HG03520 (cell line): ENCODE measurements around the gene TMEM88.

Experiments
- ATAC-seq: cut with Tn5 transposase; IDR thresholded peaks from one replicate; pipeline ENCODE4 v1.9.1; 2021; ENCODE audit warnings: mild to moderate bottlenecking, moderate library complexity; ENCODE audit not compliant: unreplicated experiment

Gene TMEM88

DNA sequence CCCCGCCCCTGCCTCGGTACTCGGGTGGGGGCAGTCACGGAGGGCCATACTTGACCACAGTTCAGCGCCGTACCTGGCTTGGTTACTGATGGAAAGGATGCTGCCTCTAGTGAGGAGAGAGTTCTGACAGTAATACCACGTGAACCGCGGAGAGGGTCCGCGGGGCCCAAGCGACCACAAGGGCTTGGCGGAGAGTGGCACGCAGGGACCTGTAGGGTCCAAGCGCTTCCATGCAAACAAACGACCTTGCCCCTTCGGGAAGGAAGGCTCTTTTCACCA lies 11.7 kb upstream of the TMEM88 start:
- no peak for ATAC-seq

DNA sequence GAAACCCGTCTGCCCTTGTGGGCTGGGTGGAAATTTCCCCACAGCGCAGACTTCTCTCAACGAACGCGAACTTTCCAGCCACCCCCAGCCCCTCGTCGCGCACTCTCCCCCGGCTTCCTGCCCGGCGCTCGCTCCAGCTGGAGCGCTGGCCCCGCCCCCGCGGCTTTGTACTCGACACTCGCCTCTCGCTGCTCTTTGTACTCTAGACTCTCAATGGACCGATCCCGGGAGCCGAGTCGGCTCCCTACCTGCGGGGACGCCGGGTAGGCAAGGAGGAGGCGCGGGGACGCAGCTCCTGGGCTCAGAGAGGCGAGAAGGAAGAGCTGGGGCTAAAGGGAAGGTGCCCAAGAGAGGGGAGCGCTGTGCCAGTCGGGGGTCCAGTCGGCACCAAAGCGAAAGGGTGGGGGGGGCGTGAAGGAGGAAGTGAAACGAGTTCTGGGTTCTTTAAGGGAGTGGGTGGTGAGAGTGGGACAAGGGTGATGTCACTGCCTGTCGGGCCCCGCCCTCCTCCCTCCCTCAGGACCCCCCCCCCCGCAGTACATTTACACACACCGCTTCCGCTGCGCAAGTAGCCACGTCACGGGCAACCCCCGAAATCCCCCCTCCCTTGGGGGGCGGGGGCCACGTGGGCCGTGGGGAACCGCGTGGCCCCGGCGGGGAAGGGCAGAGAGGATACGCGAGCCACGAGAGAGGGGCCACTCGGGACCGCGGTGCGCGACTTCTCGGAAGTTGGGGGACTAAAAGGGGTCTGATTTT lies 11.2 kb upstream of the TMEM88 start:
- no peak for ATAC-seq

DNA sequence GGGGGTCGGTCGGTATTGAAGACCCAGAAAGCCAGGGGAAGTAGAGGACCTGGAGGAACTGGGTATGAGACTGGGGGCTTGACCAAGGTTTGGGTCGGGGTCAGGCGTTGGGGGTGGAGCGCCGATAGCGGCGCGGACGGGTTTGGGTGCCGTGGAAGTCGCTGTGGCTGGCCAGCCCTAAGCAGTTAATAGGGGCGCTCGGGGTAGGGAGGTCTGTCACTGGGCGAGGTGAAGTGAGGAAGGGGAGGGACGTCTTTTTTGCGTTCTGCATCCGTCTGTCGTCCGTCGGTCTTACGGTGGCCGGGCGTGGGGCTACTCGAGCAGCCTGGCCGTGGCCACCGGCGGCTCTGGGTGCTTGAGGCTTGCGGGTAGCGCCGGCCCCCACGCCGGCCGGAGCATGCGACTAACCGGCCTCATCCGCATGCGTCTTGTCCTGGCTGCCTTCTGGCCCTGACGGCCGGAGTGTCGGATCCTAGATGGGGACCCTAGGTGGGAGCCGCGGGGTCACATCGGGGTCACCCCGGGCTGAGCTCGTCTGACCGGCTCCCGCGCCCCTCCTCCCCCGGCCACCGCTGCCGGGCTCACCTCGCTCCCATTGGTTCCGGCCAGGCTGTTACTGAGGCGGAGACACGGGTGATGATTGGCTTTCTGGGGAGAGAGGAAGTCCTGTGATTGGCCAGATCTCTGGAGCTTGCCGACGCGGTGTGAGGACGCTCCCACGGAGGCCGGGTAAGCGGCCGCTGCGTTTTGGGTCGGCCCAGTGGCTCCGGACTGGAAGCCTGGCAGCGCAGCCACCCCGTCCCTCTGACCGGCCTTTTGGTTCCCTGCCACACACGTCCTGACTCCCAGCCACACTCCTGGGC lies 10.3 kb upstream of the TMEM88 start:
- ATAC-seq = peak; percentile 43

DNA sequence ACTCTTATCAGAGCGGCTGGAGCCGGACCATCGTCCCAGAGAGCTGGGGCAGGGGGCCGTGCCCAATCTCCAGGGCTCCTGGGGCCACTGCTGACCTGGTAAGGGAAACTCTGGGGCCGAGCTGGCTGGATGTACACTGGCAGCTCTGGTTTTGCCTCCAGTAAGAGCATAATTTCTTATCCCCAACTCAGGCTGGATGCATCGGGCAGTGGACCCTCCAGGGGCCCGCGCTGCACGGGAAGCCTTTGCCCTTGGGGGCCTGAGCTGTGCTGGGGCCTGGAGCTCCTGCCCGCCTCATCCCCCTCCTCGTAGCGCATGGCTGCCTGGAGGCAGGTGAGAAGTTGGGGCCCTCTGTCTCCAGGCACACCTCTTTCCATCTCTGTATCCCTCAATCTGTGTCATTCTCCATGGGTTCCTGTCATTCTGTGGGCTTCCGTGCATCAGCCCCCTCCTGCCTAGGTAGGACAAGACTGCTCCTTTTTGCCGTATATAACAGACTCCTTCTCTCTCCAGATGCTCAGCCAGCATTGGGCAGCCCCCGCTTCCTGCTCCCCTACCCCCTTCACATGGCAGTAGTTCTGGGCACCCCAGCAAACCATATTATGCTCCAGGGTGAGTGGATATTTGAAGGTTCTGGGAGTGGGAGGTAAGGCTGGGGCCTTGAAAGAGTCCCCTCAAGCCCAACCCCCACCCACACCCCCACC lies 9.4 kb upstream of the TMEM88 start:
- no peak for ATAC-seq

DNA sequence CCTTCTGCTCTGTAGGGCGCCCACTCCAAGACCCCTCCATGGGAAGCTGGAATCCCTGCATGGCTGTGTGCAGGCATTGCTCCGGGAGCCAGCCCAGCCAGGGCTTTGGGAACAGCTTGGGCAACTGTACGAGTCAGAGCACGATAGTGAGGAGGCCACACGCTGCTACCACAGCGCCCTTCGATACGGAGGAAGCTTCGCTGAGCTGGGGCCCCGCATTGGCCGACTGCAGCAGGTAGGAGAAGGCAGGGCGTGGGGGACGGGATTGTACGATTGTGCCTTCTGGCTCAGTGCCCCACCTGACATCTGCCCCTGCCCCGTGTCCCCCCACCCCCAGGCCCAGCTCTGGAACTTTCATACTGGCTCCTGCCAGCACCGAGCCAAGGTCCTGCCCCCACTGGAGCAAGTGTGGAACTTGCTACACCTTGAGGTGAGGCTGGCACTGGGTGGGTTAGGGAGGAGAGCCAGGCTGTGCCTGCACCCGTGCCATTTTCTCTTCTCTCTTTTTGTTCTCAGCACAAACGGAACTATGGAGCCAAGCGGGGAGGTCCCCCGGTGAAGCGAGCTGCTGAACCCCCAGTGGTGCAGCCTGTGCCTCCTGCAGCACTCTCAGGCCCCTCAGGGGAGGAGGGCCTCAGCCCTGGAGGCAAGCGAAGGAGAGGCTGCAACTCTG lies 8.7 kb upstream of the TMEM88 start:
- ATAC-seq = no peak

DNA sequence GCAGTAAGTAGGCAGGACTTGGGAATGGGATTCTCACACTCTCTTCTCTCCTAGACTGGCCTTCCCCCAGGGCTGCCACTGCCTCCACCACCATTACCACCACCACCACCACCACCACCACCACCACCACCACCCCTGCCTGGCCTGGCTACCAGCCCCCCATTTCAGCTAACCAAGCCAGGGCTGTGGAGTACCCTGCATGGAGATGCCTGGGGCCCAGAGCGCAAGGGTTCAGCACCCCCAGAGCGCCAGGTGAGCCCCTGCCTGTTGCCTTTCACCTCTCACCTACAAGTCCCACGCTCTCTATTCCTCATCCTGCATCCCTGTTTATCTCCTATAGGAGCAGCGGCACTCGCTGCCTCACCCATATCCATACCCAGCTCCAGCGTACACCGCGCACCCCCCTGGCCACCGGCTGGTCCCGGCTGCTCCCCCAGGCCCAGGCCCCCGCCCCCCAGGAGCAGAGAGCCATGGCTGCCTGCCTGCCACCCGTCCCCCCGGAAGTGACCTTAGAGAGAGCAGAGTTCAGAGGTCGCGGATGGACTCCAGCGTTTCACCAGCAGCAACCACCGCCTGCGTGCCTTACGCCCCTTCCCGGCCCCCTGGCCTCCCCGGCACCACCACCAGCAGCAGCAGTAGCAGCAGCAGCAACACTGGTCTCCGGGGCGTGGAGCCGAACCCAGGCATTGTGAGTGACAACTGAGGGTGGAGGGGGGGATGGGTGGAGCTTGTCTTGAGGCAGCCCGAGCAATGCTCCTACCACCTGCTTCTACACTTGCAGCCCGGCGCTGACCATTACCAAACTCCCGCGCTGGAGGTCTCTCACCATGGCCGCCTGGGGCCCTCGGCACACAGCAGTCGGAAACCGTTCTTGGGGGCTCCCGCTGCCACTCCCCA lies 7.9 kb upstream of the TMEM88 start:
- ATAC-seq = no peak

DNA sequence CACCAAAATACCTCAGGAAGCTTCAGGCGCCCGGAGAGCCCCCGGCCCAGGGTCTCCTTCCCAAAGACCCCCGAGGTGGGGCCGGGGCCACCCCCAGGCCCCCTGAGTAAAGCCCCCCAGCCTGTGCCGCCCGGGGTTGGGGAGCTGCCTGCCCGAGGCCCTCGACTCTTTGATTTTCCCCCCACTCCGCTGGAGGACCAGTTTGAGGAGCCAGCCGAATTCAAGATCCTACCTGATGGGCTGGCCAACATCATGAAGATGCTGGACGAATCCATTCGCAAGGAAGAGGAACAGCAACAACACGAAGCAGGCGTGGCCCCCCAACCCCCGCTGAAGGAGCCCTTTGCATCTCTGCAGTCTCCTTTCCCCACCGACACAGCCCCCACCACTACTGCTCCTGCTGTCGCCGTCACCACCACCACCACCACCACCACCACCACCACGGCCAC lies 6.7 kb upstream of the TMEM88 start:
- no peak for ATAC-seq

DNA sequence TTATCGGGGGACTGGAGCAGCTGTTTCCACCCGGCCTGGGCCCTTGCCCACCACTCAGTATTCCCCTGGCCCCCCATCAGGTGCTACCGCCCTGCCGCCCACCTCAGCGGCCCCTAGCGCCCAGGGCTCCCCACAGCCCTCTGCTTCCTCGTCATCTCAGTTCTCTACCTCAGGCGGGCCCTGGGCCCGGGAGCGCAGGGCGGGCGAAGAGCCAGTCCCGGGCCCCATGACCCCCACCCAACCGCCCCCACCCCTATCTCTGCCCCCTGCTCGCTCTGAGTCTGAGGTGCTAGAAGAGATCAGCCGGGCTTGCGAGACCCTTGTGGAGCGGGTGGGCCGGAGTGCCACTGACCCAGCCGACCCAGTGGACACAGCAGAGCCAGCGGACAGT lies 6.1 kb upstream of the TMEM88 start:
- no peak for ATAC-seq

DNA sequence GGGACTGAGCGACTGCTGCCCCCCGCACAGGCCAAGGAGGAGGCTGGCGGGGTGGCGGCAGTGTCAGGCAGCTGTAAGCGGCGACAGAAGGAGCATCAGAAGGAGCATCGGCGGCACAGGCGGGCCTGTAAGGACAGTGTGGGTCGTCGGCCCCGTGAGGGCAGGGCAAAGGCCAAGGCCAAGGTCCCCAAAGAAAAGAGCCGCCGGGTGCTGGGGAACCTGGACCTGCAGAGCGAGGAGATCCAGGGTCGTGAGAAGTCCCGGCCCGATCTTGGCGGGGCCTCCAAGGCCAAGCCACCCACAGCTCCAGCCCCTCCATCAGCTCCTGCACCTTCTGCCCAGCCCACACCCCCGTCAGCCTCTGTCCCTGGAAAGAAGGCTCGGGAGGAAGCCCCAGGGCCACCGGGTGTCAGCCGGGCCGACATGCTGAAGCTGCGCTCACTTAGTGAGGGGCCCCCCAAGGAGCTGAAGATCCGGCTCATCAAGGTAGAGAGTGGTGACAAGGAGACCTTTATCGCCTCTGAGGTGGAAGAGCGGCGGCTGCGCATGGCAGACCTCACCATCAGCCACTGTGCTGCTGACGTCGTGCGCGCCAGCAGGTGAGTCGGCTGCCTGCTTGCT lies 5.6 kb upstream of the TMEM88 start:
- no peak for ATAC-seq

DNA sequence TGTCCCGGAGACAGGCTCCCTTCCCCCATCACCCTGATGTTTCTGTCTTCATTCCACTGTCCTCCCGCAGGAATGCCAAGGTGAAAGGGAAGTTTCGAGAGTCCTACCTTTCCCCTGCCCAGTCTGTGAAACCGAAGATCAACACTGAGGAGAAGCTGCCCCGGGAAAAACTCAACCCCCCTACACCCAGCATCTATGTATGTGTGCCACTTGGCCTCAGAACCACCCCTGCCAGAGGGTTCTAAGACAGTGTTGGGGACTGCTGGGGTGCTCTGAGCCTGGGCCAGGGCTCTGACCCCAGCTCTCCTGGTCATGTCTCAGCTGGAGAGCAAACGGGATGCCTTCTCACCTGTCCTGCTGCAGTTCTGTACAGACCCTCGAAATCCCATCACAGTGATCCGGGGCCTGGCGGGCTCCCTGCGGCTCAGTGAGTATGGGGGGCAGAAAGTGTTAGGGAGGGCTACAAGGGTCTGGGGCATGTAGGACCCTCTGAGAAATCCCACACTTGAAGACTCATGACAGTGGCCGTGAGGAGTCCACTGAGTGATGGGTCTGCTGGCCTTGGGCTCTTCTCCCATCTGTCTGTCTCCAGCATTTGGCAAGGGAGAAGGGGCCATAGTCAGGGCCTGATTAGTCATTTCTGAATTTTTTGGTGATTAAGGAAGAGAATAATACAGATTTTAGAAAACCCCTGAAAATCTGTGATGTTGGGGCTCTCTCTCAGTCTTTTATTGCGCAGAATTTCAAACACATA lies 4.9 kb upstream of the TMEM88 start:
- ATAC-seq = no peak

DNA sequence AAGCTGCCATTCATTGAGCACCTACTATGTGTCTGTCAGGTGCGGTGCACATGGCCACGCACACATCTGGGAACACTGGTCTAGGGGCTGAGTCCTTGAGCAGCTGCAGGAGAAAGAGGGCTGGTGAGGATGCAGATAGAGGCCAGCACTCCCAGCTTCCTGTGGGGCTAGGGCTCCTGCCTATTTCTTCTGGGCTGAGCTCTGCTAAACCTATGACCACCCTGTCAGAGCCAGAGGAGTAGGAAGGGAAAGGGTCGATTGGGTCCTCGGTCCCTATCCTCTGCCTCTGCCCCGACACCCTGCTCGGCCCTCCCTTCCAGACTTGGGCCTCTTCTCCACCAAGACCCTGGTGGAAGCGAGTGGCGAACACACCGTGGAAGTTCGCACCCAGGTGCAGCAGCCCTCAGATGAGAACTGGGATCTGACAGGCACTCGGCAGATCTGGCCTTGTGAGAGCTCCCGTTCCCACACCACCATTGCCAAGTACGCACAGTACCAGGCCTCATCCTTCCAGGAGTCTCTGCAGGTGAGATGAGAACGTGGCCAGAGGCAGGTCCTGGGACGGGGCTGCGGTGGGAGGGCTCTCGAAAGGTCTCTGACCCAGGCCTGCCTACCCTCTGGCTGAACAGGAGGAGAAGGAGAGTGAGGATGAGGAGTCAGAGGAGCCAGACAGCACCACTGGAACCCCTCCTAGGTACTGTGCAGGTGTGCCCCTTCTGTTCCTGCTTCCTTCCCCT lies 4.0 kb upstream of the TMEM88 start:
- no peak for ATAC-seq

DNA sequence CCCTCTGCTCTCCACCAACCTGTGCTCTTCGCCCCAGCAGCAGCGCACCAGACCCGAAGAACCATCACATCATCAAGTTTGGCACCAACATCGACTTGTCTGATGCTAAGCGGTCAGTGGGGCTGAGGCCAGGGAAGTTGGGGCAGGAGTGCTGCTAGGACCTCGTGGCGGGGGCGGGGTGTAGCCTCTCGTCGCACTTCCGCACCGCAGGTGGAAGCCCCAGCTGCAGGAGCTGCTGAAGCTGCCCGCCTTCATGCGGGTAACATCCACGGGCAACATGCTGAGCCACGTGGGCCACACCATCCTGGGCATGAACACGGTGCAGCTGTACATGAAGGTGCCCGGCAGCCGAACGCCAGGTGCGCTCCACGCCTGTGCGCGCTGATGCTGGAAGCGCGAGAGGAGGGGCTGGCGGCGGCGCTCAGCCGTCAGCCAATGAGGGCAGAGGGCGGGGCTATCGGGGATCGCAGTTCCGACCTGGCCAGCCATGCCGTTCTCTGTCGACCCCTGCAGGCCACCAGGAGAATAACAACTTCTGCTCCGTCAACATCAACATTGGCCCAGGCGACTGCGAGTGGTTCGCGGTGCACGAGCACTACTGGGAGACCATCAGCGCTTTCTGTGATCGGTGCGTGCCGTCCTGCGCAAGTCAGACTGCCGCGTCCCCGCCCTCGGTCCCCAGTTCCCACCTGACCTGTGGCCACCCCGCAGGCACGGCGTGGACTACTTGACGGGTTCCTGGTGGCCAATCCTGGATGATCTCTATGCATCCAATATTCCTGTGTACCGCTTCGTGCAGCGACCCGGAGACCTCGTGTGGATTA lies 3.2 kb upstream of the TMEM88 start:
- peak; percentile 55 for ATAC-seq

DNA sequence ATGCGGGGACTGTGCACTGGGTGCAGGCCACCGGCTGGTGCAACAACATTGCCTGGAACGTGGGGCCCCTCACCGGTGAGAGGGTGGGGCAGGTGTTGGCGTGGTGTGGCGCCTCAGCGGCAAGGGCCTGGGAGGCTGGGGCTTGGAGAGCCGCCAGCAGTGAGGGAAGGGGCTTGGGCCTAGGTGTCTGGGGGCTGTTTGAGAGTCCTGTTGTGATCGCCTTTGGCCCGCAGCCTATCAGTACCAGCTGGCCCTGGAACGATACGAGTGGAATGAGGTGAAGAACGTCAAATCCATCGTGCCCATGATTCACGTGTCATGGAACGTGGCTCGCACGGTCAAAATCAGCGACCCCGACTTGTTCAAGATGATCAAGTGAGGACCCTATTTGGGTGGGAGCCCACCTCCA lies 2.6 kb upstream of the TMEM88 start:
- no peak for ATAC-seq

DNA sequence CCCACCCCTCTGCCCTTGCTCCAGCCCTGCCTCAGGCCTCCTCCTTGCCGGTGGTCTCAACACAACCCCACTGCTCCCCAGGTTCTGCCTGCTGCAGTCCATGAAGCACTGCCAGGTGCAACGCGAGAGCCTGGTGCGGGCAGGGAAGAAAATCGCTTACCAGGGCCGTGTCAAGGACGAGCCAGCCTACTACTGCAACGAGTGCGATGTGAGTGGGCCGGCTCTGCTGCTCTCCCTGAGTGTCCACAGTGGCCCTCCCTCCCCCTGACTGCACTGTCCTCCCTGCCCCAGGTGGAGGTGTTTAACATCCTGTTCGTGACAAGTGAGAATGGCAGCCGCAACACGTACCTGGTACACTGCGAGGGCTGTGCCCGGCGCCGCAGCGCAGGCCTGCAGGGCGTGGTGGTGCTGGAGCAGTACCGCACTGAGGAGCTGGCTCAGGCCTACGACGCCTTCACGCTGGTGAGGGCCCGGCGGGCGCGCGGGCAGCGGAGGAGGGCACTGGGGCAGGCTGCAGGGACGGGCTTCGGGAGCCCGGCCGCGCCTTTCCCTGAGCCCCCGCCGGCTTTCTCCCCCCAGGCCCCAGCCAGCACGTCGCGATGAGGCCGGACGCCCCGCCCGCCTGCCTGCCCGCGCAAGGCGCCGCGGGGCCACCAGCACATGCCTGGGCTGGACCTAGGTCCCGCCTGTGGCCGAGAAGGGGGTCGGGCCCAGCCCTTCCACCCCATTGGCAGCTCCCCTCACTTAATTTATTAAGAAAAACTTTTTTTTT lies 1.8 kb upstream of the TMEM88 start:
- ATAC-seq = no peak

DNA sequence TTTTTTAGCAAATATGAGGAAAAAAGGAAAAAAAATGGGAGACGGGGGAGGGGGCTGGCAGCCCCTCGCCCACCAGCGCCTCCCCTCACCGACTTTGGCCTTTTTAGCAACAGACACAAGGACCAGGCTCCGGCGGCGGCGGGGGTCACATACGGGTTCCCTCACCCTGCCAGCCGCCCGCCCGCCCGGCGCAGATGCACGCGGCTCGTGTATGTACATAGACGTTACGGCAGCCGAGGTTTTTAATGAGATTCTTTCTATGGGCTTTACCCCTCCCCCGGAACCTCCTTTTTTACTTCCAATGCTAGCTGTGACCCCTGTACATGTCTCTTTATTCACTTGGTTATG lies 1.2 kb upstream of the TMEM88 start:
- no peak for ATAC-seq

DNA sequence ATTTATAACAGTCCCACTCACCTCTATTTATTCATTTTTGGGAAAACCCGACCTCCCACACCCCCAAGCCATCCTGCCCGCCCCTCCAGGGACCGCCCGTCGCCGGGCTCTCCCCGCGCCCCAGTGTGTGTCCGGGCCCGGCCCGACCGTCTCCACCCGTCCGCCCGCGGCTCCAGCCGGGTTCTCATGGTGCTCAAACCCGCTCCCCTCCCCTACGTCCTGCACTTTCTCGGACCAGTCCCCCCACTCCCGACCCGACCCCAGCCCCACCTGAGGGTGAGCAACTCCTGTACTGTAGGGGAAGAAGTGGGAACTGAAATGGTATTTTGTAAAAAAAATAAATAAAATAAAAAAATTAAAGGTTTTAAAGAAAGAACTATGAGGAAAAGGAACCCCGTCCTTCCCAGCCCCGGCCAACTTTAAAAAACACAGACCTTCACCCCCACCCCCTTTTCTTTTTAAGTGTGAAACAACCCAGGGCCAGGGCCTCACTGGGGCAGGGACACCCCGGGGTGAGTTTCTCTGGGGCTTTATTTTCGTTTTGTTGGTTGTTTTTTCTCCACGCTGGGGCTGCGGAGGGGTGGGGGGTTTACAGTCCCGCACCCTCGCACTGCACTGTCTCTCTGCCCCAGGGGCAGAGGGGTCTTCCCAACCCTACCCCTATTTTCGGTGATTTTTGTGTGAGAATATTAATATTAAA lies 638 bp upstream of the TMEM88 start:
- ATAC-seq = no peak
